C4-2B (cell line): ENCODE data around the gene ZNF423.

ENCODE experiments used
- ZFX ChIP-seq: fragments of 450-650 bp; IDR thresholded peaks from 2 replicates; pipeline ENCODE4 v1.6.1; 2017
- TF ChIP-seq, protein P1 (sequence below): fragments of 450-650 bp; conservative IDR thresholded peaks from 2 replicates; pipeline ENCODE4 v1.5.1; 2017; ENCODE audit warnings: mild to moderate bottlenecking

DNA sequence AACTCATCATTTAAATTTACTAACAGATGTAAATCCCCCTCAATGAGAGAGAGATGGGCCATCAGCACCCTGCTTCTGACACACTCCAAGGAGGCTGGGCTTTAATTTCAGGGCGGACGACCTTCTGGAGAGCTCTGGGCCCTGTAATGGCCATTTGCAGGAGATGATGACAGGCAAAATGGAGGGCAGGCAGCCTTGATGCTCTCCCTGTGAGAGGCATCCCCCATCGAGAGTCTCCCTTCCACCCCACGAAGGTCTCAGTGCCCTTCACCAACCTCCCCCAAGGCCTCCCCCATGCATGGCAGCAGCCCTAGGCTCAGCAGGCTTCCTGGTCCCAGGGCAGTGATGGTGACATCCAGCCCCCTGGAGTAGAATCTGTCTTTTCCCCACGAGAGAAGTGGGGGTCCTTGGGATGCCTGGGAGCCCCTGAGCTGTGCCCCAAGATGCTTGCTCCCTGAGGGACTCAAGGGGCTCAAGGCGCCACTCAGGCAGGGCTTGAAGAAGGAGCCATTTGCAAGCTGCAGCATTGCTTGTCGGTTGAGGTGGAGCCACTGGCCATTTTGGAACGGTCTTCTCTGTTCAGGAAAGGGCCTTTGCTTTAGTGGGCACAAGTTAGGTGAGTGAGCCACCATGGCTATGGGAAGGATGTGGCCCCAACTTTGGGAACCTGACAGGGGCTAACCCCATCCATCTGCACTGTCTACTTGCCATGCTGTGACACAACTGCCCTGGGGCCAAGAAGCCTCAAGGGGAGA, 399.7 kb downstream of the ZNF423 start:
- TF ChIP-seq, protein P1, sequence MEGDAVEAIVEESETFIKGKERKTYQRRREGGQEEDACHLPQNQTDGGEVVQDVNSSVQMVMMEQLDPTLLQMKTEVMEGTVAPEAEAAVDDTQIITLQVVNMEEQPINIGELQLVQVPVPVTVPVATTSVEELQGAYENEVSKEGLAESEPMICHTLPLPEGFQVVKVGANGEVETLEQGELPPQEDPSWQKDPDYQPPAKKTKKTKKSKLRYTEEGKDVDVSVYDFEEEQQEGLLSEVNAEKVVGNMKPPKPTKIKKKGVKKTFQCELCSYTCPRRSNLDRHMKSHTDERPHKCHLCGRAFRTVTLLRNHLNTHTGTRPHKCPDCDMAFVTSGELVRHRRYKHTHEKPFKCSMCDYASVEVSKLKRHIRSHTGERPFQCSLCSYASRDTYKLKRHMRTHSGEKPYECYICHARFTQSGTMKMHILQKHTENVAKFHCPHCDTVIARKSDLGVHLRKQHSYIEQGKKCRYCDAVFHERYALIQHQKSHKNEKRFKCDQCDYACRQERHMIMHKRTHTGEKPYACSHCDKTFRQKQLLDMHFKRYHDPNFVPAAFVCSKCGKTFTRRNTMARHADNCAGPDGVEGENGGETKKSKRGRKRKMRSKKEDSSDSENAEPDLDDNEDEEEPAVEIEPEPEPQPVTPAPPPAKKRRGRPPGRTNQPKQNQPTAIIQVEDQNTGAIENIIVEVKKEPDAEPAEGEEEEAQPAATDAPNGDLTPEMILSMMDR: no peak
- no peak for TF ChIP-seq ZFX
